ENCODE results near the gene EHMT1.

GRCh38 chr9:137582286-137582860 lies 36.4 kb upstream of the EHMT1 start:
- TF ChIP-seq CTCF (conservative IDR thresholded peaks at IDR 0.05; ENCODE audit: low read length) (peak; percentile 76), EZH2phosphoT487 (IDR thresholded peaks at IDR 0.05; ENCODE audit: borderline replicate concordance, low read depth, low read length) (no peak)
